HK-2 (cell line): ENCODE results near the gene RASGRF1.

Experiments used
- DNase-seq: peaks from one replicate; pipeline ENCODE4 v3.0.0-alpha.2; 2018; ENCODE audit not compliant: unreplicated experiment

The RASGRF1 gene

DNA sequence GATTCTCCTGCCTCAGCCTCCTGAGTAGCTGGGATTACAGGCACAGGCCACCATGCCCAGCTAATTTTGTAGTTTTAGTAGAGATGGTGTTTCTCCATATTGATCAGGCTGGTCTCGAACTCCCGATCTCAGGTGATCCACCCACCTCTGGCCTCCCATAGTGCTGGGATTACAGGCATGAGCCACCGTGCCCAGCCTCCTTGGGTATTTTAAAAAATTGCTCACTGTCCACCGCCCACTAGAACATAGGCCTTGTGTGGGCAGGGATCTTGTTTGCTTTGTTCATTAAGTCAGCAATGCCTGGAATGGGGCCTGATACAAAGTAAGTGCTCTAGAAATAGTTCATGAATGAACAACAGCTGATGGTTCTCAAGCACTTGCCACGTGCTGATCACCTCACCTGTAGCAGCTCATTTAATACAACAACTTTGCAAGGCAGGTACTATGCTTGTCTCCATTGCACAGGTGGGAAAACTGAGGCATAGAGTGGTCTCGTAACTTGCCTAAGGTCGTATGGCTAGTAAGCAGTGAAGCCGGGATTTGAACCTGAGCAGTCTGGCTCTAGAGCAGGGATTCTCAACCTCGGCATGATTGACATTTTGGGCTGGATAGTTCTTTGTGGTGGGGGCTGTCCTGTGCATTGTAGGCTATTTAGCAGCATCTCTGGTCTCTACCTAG, 133.0 kb downstream of the RASGRF1 start:
- DNase-seq: no peak

DNA sequence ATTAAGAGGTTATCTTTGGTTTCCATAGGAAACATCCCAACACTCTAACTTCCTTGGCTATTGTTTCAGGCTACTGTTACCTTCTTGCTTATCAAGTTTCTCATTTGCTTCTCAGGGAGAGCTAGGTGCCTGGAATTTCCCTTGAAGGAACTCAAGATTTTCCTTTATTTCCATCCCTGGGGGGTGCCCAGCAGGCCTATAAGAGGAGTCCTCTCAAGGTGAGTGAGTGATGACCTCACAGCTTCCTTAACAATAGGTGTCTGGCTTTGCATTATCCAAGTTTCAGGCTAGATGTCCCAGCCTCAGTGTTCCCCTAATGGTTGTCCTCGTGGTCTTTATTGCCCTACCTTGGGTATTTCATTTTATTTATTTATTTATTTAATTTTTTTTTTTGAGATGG, 133.6 kb downstream of the RASGRF1 start:
- no peak for DNase-seq

DNA sequence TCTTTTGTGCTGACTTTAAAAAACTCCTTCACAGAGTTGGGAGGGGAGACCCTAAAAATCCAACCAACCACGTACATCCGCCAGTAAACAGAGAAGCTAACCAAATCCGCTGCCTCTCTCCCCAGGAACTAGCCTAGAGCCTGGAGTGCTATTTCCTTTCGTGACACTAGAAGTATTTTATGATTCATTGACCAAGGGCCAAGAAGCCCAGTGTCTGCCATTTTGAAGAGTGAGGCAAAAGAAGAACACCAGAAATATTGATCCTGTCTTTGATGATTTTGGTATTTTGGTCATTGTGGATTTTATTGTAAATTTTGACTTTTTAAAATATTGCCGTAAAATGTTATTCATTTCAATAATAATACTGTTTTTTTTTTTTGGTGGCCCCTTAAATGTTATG, 135.2 kb downstream of the RASGRF1 start:
- DNase-seq: no peak

DNA sequence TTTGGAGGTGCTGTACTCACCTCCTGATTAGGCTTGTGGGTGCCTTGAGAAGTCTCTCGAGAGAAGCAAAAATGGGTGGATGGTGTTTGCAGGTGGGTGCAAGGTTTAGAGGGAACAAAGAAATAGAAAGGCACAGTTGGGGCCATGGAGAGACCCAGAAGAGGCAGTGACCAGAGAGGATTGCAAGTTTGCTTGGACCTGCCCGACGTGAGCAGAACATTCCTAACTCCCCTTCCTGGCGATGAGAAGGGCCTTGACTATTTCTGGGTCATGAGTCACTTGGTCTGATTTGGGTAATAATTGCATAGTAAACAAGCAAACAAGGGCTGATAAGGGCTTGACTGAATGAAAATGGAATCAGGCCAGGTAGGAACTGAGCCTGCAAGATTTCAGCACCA, 138.7 kb downstream of the RASGRF1 start:
- no peak for DNase-seq

DNA sequence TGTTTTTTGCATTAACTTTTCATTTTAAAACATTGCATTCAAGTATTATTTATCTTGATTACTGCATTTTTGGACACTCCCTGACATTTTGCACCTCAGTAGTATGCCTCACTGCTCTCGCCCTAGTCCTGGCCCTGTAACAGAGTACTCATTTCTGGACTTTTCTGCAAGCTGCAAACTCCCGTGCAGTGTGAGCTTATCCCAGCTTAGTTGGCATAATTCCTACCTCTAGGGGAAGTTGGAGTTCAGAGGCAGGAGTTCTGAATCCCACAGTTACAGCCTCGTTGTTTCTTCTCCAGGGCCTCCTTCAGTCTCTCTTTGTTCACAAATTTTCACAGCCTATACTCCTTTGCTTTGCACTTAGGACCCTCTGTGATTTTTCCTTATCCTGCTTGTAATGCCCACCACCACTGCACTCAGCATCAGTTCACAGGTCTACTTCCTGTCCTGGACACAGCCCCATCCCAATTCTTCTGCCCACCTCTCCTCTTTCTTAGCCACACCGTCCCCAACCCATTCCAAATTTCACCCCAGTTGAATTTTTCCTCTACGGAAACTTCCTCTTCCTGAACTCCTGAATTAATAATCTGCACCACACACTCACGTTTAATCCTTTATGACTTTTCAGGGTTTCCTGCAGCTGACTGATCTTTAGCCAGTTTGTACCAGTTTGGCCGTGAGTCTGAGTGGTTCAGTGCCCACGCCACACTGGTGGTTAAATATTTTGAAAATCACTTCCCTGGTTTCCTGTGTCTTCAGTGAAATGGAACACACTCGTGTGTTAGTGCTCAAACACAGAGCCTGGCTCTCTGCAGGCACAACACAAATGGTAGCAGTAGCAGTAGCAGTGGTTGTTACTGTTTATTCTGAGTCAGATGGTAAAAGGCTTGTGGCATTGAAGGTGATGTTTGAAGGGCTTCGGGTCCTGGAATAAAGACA, 139.4 kb downstream of the RASGRF1 start:
- DNase-seq: no peak

DNA sequence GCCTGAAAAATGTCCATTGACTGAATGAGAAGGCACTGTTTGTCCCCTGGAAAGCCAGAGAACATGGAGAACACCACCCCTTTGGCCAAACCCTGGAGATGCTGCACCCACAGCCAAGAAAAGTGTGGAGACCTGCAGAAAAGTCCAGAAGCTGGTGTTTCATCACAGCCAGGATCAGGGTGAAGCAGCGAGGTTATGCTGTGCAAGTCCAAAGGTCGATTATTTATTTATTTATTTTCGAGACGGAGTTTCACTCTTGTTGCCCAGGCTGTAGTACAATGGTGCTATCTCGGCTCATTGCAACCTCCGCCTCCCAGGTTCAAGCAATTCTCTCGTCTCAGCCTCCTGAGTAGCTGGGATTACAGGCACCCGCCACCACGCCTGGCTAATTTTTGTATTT, 140.2 kb downstream of the RASGRF1 start:
- DNase-seq: no peak

DNA sequence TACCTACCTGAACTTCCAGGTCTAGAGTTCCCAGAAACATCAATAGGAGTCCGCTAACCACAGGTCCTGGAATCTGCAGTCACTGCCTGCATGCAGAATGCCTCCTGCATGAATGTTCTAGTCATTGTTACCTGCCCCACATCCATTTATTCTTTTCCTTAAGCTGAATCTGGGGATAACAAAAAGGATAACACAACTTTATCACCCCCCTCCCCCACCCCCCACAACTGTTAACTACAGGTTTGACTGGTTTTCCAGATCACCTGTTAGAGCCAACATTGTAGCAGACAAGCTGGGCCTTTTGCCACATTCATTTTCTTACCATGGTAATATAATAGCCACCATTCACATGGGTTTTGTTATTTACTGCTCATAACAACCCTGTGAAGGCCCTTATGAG, 141.1 kb downstream of the RASGRF1 start:
- no peak for DNase-seq

DNA sequence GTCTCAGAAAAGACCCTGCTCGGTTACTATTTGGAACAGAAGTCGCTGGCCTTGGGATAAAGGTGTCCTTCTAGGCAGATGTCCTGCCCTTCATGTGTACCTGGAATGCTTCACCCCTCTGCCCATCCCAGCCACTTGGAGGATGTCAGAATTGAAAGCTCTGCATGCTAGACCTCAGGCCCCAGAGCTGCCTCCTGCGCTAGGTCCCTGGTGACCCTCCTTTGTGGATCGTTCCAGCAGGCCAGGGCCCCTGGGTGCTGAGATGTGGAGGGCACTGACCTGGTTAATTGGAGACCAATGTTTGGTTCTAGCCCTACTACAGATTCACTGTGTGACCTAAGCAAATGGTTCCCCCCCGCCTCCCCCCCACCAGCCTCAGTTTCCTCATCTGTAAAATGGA, 143.1 kb downstream of the RASGRF1 start:
- no peak for DNase-seq

DNA sequence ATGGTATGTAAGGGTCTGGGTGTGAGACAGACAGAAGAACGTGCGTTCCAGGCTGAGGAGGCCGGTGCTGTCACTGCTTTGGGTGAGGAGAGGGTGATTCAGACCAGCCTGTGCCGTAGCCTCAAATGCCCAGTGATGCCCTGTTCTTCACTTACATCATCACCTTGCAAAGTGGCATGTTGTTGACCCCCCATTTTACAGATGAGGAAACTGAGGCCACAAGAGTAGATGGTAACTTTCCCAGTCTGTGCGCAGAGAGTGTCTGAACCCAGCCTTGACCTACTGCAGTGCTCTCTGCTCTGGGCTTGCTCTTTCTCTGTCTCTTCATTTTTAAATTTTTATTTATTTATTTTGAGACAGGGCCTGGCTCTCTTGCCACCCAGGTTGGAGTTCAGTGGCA, 144.1 kb downstream of the RASGRF1 start:
- DNase-seq: no peak

DNA sequence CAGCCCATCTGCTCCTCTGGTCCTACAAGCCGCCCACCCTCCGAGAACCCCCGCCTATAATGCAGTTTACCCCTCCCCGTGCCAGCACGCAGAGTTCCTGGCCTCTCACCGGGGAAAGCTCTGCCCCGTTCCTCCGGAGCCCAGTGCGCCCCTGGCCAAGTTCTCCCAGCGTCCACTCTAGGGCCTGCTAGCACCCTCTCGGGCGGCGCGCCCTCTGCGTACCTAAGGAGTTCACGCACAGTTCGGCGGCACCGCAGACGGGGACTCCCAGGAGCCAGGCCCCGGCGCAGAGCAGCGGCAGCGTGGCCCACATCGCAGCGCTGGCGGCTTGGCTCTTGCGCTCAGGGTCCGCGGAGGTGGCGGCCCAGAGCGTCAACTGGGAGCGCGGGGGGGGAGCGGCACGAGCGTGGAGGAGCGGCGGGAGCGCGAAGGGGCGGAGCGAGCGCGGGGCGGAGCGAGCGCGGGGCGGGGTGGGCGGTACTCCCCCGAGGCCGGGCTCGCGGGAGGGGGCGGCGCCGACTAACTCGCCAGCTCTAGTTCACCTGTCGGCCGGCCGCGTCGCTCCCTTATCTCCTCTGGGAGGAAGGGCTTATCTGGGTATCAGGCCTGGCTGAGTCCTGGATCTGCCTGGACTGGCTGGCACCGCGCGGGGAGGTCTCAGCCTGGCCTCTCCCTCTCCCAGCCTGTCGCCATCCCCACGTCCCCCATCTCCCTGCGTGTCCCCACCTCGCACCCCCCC, 145.7 kb downstream of the RASGRF1 start, which contains the start of gene CTSH:
CTSH (minus strand) TSS at position 378 of the 739 bp plus-strand sequence; CDS start at position 313, 65 bp downstream.
- peak; percentile 69 for DNase-seq

DNA sequence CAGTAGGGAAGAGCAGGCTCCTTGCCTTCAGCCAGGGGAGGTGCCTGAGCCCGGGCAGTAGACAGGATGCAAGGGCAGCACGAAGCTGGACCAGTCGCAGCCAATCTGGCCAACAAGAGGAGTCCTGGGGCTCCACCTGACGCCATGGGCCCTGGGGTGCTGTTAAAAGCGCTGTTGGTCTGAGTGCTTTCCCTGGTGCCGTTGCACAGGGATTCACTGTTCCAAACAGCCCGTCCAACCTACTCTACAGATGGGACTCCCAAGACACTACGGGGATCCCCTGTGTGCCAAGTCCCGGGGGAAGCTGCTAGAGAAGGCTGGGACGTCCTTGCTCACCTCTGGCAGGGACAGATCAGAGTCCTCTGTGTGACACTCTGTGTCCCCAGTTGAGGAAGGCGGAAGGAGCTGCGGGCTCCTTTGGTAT, 146.4 kb downstream of the RASGRF1 start:
- peak; percentile 26 for DNase-seq

DNA sequence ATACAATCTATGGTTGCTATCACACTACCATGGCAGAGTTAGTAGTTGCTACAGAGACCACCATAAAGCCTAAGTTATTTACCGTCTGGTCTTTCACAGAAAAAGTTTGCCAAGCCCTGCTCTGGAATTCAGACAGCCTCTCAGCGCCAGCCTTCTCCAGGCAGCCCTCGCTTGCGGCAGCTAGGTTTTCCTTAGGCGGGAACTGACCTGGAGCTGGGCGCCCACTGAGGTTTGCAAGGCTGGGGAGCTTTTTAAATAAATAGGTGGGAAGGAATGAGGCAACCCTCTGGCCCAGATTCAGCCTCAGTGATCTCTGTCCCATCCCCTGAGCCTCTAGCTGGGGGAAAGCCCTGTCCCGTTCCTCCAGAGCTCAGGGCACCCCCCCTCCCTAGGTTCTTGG, 146.9 kb downstream of the RASGRF1 start:
- no peak for DNase-seq

DNA sequence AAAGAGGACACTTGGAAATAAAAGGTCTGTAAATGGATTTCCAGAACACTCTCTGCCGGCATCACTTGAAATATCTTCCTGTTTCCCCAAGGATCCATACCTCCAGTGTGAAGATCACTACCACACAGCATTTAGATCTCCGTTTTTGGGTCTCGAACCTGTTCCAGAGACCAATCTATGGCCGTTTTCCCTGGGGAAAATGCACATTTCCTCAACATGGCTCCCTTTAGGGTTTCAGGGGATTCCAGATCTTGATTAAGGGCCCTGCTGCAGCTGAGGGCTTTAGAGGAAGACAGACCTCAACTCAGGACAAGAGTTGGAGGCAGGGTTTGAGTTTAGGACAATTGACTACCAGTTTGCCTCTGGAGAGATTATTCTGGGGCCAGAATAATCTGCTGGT, 147.8 kb downstream of the RASGRF1 start:
- DNase-seq: no peak

DNA sequence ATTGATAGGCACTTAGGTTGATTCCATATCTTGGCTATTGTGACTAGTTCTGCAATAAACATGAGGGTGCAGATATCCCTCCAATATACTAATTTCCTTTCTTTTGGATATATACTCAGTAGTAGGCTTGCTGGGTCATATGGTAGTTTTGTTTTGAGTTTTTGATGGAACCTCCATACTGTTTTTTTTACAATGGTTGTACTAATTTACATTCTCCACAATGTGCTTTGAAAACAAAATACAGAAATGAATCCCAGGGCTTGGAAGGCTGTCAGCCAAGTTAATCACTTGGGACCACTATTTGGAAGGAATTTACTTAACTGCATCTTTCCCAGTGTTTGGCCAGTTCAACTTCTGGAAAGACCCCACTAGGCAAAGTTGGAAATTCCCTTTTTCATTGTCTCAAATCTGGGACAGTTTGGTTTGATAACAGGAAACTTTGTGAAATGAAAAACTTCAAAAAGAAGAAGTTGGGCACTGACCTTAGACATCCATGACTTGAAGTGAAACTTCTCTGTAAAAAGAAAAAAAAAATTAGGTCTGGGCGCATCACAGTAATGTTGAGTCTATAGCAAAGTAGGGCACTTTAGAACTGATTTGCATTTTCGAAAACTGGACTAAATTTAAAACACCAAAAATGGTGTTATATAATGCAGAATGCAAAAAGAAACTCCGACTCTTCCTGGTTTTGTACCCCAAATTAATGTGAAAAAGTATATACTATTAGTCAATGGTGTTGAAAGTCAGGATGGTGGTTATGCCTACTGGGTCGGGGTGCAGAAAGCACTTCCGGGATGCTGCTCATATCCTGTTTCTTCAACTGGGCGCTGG, 151.7 kb downstream of the RASGRF1 start:
- DNase-seq: no peak

DNA sequence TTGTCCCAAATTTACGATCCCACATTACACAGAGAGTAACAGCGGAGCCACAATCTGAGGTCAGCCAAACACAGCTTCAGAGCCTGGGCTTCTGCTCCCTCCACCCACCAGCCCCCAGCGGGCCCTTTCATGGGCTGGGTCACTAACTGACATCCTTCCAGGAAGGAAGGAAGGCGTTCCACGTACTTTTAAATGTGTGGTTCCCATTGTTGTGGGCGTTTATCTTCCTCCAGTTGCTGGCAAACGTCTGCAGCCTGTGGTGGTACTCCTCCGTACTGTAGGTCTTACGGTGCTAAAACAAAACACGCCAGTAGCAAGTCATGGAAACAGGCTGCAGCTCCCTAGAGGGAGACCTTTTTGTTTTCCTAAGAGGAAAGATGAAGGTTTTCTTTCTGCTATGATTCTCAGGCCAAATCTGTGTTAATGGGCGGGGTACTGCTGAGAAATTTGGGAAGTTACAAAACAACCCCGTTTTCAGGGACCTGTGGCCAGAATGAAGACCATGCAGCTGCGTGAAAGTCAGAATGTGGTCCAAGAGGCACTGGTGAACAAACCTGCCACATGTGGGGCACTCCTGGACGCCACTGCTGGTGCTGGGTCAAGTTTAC, 153.3 kb downstream of the RASGRF1 start:
- no peak for DNase-seq

DNA sequence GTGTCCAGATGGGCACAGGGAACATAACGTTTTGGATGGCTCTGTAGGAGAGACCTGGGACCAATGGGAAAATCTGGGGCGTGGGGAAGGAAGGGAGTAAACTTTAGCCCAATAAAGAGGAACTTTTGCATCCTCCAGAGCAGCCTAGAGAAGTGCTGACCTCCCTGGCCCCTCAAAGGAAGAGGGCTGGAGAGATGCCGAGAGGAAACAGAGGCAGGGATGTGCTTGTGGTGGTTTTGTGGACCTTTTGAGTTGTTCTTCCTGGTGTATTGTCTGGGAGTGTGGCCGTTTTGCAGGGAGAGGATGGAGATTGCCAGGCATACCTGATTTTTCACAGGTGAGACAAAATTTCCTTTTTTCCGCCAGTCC, 155.9 kb downstream of the RASGRF1 start:
- DNase-seq: no peak

DNA sequence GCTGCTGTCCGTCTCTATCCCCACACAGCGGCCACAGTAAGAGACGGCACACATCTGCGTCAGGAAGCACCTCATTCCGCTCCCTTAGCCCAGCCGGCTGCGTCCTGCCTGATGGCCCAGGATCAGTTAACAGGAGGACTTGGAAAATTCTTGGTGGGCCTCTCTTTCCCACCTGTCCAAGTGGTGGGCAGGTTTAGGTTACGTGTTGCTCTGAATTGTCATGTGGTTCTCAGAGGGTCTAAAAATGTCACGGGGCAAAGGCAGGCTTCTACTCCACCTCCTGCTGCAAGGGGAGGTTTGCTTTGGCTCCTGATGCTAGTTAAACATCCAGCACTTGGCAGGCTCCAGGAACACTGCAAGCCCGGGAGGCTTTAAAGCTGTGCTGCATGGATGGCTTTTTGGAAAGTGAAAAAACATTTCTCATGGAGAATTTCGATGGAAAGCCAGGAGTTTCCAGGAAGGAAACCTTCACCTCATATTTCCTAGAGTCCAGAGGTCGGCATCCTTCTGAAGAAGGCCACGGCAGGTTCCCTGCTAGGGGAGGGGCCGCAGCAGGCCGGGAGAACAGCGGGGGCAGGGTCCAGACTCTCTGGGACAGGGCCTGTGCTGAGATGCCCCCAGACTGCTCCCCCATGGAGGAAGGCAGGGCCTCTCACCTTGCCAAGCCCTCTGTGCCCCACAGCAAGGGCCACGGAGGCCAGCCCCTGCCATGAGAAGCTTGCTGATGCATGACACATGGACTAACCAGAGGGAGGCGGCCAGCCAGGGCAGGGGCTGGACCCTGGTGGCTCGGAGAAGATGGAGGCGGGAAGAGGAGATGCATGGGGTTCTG, 156.5 kb downstream of the RASGRF1 start:
- DNase-seq: no peak

DNA sequence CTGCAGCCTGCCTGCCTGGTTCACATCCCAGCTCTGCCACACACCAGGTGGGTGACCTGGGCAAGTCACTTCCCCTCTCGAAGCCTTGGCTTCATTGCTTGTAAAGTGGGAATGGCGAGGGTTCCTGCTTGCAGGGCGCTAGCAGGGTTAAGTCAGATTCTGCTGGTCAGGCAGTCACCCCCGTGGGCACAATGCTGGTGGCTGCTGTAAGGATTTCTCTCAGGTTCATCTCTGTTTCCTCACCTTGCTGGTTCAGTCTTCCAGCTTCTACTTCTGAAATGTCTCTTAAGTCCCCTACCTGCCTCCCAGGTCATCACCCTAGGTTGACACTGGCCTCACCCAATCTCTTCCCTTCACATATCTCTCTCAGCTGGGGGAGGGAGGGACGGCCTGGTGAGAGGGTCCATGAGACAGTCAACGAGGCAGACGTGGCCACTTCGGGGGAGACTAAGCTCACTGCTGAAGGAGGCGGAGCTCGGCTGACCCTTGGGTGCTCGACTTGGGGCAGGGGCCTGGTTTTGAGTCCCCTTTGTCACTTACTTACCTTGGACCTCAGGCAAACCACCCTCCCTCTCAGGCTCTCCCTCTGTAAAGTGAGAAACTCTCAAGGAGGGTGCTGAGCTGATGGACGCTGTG, 157.3 kb downstream of the RASGRF1 start:
- no peak for DNase-seq

DNA sequence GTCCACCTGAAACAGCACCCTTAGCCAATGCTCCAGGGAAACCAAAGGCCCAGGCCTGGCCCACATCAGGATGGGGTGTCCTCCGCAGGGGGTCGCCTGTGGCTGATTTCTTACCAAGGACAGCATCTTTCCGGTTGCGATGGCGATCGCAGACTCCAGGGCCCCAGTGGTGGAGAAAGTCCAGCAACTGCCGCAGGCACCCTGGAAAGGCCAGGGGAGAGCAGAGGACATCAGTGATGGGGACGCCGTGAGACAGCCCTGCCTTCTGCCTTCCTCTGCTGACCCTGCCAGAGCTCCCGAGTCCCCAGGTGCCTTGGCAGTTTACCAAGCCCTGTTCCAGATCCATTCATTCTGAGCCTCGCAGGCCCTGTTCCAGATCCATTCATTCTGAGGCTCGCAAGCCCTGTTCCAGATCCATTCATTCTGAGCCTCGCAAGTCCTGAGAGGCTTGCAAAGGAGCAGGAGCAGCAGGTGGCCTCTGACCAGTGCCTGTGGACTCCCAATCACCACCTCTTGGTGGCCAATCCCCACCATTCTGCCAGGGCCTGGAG, 158.2 kb downstream of the RASGRF1 start:
- no peak for DNase-seq
